Osteoblast (primary cell): ENCODE data around the gene NAA35. TPM values are rescaled to one million over a fixed set of nuclear protein-coding genes. Genes with fewer than 3 reads are reported as not detected.

Experiments
- DNase-seq: peaks from one replicate; pipeline ENCODE4 v3.0.0; 2011; ENCODE audit warnings: low spot score, mixed read lengths; ENCODE audit not compliant: insufficient read length; ENCODE audit errors: missing footprints
- H2AFZ ChIP-seq: 2 replicates; pipeline ENCODE4 v1.6.0; 2011; ENCODE audit warnings: mild to moderate bottlenecking, low read length
- H3K27ac ChIP-seq: 2 replicates; pipeline ENCODE4 v1.5.1; 2011; ENCODE audit warnings: mild to moderate bottlenecking, low read depth, low read length, moderate library complexity
- H3K27me3 ChIP-seq: 2 replicates; pipeline ENCODE4 v1.6.0; 2012; ENCODE audit warnings: mild to moderate bottlenecking, control low read depth, inconsistent platforms, low read length, moderate library complexity; ENCODE audit not compliant: insufficient read depth
- H3K36me3 ChIP-seq: 2 replicates; pipeline ENCODE4 v1.5.1; 2011; ENCODE audit warnings: mild to moderate bottlenecking, low read length, control low read depth, moderate library complexity; ENCODE audit not compliant: insufficient read depth
- H3K4me1 ChIP-seq: 2 replicates; pipeline ENCODE4 v1.5.1; 2011; ENCODE audit warnings: mild to moderate bottlenecking, low read length, control low read depth, moderate library complexity; ENCODE audit not compliant: insufficient read depth
- H3K4me2 ChIP-seq: 2 replicates; pipeline ENCODE4 v1.6.0; 2011; ENCODE audit warnings: mild to moderate bottlenecking, low read length; ENCODE audit not compliant: insufficient read depth
- H3K4me3 ChIP-seq: fragments of 200-600 bp; sonication (generic); 3 replicates; pipeline ENCODE4 v1.5.1; 2012; ENCODE audit warnings: mild to moderate bottlenecking, low read length, inconsistent platforms; ENCODE audit not compliant: insufficient read depth
- H3K79me2 ChIP-seq: 2 replicates; pipeline ENCODE4 v1.6.0; 2012; ENCODE audit warnings: mild to moderate bottlenecking, low read length, control low read depth, inconsistent platforms; ENCODE audit not compliant: insufficient read depth
- H3K9me3 ChIP-seq: 2 replicates; pipeline ENCODE4 v1.5.1; 2011; ENCODE audit warnings: low read depth, low read length, control low read depth
- H4K20me1 ChIP-seq: 2 replicates; pipeline ENCODE4 v1.6.0; 2012; ENCODE audit warnings: mild to moderate bottlenecking, low read length, control low read depth; ENCODE audit not compliant: insufficient read depth
- total RNA-seq: library from RNA; depleted of rRNA; stranded (reverse); fragments of >200 nt; gene quantifications from 2 replicates; pipeline ENCODE4 v1.2.3, GENCODE V29; 2012
- TF ChIP-seq, protein P1 (sequence below): IDR thresholded peaks from 2 replicates; pipeline ENCODE4 v1.5.1; 2011; ENCODE audit warnings: mild to moderate bottlenecking, low read depth, low read length, moderate library complexity; ENCODE audit errors: extremely low read depth

NAA35 gene
- total RNA-seq, 1 donor: 23.5 TPM

DNA sequence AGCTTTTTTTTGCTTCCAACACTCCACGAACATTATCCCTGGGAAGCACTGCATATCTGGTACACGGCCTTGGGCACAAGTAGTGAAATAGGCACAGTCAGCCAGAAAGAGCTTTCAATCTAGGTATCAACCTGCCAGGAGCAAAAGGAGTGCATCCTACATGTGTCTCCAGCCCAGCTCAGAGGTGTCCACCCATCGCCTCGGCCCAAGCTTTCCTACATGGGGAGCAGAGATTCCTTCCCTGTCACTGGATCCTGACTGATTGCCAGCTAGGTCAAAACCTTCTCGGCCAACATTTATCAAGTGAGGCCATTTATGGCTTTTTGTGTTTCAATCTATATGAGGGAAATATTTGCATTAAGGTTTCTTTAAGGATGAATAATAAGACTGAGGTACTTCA lies 102.6 kb downstream of the NAA35 start:
- no peak for DNase-seq
- Histone ChIP-seq H3K27me3 (no peaks in the 10 kb centered on the region), H3K27ac (no peak overlapping the region), H3K4me2 (no peak overlapping the region), H3K4me3 (no peak overlapping the region), H3K36me3 (no peaks in the 10 kb centered on the region), H3K9me3 (no peaks in the 10 kb centered on the region), H3K79me2 (no peaks in the 10 kb centered on the region), H4K20me1 (no peaks in the 10 kb centered on the region), H3K4me1 (peaks cover 27% of the 10 kb centered on the region), H2AFZ (no peak overlapping the region)
- TF ChIP-seq, protein P1, sequence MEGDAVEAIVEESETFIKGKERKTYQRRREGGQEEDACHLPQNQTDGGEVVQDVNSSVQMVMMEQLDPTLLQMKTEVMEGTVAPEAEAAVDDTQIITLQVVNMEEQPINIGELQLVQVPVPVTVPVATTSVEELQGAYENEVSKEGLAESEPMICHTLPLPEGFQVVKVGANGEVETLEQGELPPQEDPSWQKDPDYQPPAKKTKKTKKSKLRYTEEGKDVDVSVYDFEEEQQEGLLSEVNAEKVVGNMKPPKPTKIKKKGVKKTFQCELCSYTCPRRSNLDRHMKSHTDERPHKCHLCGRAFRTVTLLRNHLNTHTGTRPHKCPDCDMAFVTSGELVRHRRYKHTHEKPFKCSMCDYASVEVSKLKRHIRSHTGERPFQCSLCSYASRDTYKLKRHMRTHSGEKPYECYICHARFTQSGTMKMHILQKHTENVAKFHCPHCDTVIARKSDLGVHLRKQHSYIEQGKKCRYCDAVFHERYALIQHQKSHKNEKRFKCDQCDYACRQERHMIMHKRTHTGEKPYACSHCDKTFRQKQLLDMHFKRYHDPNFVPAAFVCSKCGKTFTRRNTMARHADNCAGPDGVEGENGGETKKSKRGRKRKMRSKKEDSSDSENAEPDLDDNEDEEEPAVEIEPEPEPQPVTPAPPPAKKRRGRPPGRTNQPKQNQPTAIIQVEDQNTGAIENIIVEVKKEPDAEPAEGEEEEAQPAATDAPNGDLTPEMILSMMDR: no peak

DNA sequence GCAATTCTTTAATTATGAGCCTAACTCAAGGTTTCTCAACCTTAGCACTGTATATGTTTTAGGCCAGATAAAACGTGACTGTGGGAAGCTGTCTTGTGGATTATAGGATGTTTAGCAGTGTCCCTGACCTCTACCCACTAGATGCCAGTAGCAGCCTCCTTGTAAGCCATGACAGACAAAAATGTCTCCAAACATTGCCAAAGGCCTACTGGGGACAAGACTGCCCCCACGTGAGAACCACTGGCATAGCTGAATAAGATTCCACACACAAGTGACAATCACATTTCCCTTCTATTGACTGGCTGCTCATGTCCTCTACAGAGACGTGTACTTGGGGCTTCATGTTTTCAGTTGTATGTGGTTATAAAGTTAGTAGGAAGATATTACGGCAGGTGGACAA lies 103.1 kb downstream of the NAA35 start:
- DNase-seq: no peak
- no peaks in the 10 kb centered on the region for H4K20me1 ChIP-seq
- no peaks in the 10 kb centered on the region for H3K9me3 ChIP-seq
- H3K4me3 ChIP-seq: no peak overlapping the region
- H2AFZ ChIP-seq: no peak overlapping the region
- TF ChIP-seq, protein P1: no peak
- no peak overlapping the region for H3K4me2 ChIP-seq
- no peaks in the 10 kb centered on the region for H3K79me2 ChIP-seq
- no peaks in the 10 kb centered on the region for H3K27me3 ChIP-seq
- H3K4me1 ChIP-seq: peaks cover 26% of the 10 kb centered on the region
- no peaks in the 10 kb centered on the region for H3K36me3 ChIP-seq
- no peak overlapping the region for H3K27ac ChIP-seq

DNA sequence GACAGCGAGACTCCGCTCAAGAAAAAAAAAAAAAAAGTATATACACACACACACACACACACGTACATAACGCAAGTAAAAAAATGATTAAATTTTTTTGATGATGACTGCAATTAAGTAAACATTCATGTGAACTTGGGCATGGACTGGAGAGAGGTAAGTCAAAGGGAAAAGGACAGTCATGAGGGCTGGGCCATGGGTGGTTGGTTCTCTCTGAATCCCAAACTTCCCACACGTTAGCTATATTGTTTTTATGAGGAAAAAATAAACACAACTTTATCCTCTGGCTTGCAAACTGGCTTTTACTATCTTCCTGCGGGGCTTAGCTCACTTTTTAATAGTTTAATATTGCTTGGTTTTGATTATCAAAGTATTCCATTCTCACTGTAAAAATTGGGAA lies 104.7 kb downstream of the NAA35 start:
- Histone ChIP-seq H3K4me3 (no peak overlapping the region), H3K4me1 (peaks cover 10% of the 10 kb centered on the region), H3K9me3 (no peaks in the 10 kb centered on the region), H3K79me2 (no peaks in the 10 kb centered on the region), H3K4me2 (no peak overlapping the region), H3K36me3 (no peaks in the 10 kb centered on the region), H3K27me3 (no peaks in the 10 kb centered on the region), H4K20me1 (no peaks in the 10 kb centered on the region), H3K27ac (no peak overlapping the region), H2AFZ (no peak overlapping the region)
- no peak for DNase-seq
- TF ChIP-seq, protein P1: no peak

DNA sequence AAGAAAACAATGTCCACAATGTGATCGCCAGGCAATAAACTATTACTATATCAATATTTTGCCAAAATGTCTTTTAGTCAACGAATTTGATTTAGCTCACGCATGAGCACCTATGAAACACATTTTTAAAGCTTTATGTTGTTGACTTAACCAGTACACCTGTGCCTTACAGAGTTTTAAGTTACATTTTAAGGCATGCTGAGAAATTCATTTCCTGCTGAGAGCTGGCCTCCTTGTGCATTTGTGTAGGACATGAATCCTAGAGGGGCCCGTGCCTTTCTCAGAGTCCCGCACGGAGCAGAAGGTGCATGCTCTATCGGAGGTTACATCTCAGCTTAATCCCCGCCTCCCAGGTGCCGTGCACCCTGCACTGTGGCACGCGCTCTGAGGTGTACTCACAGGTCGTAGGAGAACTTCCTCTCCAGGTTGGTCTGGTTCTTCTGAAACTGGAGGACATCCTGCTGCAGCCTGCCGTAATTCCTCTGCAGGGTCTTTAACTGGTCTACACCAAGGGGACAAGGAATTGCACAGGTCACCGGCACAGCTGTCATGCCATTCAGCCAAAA lies 105.2 kb downstream of the NAA35 start:
- Histone ChIP-seq H4K20me1 (no peaks in the 10 kb centered on the region), H3K36me3 (no peaks in the 10 kb centered on the region), H3K9me3 (no peaks in the 10 kb centered on the region), H3K27ac (no peak overlapping the region), H3K4me1 (peaks cover 5% of the 10 kb centered on the region), H2AFZ (no peak overlapping the region), H3K27me3 (no peaks in the 10 kb centered on the region), H3K4me2 (no peak overlapping the region), H3K79me2 (no peaks in the 10 kb centered on the region), H3K4me3 (no peak overlapping the region)
- DNase-seq: no peak
- TF ChIP-seq, protein P1: no peak
